Measurements from ENCODE around the gene KIF26B.

KIF26B gene

DNA sequence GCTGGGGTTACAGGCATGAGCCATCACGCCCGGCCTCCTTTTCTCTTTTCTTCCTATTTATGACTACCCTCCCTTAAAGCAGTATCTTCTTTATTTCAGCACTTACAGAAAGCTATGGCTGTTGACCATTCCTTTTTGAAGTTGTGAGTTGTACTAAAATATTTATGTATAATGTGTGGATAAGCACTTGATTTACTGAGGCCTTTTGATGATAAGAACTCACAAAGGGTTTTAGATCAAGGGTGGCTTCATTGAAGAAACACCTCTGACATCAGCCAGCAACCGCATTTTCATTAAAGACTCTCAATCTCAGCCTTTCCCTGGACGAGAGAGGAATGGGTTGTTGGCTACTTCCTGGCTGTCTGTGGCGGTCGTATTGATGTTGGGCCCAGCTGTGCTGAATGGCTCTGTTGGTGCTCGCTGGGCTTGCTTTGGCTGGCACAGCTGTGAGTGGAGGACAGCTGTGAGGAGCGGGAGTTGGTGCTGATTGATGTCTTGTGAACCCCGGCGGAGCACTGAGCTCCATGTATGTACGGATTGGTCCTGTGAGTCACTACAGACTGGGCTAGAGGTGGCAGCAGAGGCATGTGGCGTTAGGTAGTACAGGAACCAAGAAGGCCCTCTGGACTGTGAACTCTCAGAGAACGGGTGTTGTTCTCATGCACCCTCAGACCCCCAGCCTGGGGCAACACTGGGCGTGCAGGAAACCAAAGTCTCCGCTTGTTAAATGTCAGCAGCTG is 208.8 kb downstream of the KIF26B start:
- Histone ChIP-seq H3K36me3 (peaks cover 14% of the 10 kb centered on the region), H3K27me3 (no peaks in the 10 kb centered on the region), H3K9me3 (no peaks in the 10 kb centered on the region), H3K4me1 (peaks cover 16% of the 10 kb centered on the region), H3K4me3 (ENCODE audit: low read depth, low read length) (no peak overlapping the region)
- TF ChIP-seq CTCF (IDR thresholded peaks at IDR 0.05; ENCODE audit: low read depth, low read length) = 0 out of 2 replicates have a peak, but pooled peaks have one; percentile 4
- DNase-seq = no peak

GRCh38 chr1:245365095-245366020 is 210.6 kb downstream of the KIF26B start:
- H3K36me3 ChIP-seq = peaks cover 14% of the 10 kb centered on the region
- TF ChIP-seq CTCF (IDR thresholded peaks at IDR 0.05; ENCODE audit: low read depth, low read length) = no peak
- DNase-seq = peak; percentile 75
- no peaks in the 10 kb centered on the region for H3K27me3 ChIP-seq
- H3K4me1 ChIP-seq = peaks cover 26% of the 10 kb centered on the region
- H3K9me3 ChIP-seq = no peaks in the 10 kb centered on the region
- H3K4me3 ChIP-seq (ENCODE audit: low read depth, low read length) = no peak overlapping the region

- no peak for DNase-seq
- Histone ChIP-seq H3K4me1 (peaks cover 35% of the 10 kb centered on the region), H3K9me3 (no peaks in the 10 kb centered on the region), H3K36me3 (peaks cover 15% of the 10 kb centered on the region), H3K4me3 (ENCODE audit: low read depth, low read length) (no peak overlapping the region), H3K27me3 (no peaks in the 10 kb centered on the region)
- TF ChIP-seq CTCF (IDR thresholded peaks at IDR 0.05; ENCODE audit: low read depth, low read length) = no peak
Observed at GRCh38 chr1:245366886-245367285, 212.1 kb downstream of the KIF26B start.

- H3K9me3 ChIP-seq = no peaks in the 10 kb centered on the region
- H3K4me3 ChIP-seq (ENCODE audit: low read depth, low read length) = peak overlapping the region; percentile 23; the same call in 1 of the 2 replicates
- peaks cover 27% of the 10 kb centered on the region for H3K36me3 ChIP-seq
- TF ChIP-seq CTCF (IDR thresholded peaks at IDR 0.05; ENCODE audit: low read depth, low read length) = no peak
- no peaks in the 10 kb centered on the region for H3K27me3 ChIP-seq
- DNase-seq = no peak
- peaks cover 27% of the 10 kb centered on the region for H3K4me1 ChIP-seq
Observed at GRCh38 chr1:245370175-245370825, 215.5 kb downstream of the KIF26B start.

- peaks cover 27% of the 10 kb centered on the region for H3K36me3 ChIP-seq
- H3K4me1 ChIP-seq = peaks cover 20% of the 10 kb centered on the region
- peak overlapping the region; percentile 23; the same call in 1 of the 2 replicates for H3K4me3 ChIP-seq (ENCODE audit: low read depth, low read length)
- no peaks in the 10 kb centered on the region for H3K9me3 ChIP-seq
- peak; percentile 95 for DNase-seq
- H3K27me3 ChIP-seq = no peaks in the 10 kb centered on the region
- TF ChIP-seq CTCF (IDR thresholded peaks at IDR 0.05; ENCODE audit: low read depth, low read length) = peak; percentile 16; the same call in 1 of the 2 replicates
Observed at GRCh38 chr1:245370905-245371581, 216.3 kb downstream of the KIF26B start.
